ENCODE data around the gene PIANP.

- TF ChIP-seq, protein P1, sequence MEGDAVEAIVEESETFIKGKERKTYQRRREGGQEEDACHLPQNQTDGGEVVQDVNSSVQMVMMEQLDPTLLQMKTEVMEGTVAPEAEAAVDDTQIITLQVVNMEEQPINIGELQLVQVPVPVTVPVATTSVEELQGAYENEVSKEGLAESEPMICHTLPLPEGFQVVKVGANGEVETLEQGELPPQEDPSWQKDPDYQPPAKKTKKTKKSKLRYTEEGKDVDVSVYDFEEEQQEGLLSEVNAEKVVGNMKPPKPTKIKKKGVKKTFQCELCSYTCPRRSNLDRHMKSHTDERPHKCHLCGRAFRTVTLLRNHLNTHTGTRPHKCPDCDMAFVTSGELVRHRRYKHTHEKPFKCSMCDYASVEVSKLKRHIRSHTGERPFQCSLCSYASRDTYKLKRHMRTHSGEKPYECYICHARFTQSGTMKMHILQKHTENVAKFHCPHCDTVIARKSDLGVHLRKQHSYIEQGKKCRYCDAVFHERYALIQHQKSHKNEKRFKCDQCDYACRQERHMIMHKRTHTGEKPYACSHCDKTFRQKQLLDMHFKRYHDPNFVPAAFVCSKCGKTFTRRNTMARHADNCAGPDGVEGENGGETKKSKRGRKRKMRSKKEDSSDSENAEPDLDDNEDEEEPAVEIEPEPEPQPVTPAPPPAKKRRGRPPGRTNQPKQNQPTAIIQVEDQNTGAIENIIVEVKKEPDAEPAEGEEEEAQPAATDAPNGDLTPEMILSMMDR (IDR thresholded peaks at IDR 0.05; ENCODE audit: insufficient read depth, low read length, poor library complexity, severe bottlenecking), result no peak
- no peak for TF ChIP-seq EZH2phosphoT487 (conservative IDR thresholded peaks at IDR 0.05; ENCODE audit: low read length)
Observed at GRCh38 chr12:6662906-6663742, 37.5 kb downstream of the PIANP start, which contains the start of gene ING4.
